Measurements from ENCODE around the gene ARHGDIB. TPM values are rescaled to one million over a fixed set of nuclear protein-coding genes. Genes with fewer than 3 reads are reported as not detected.

ARHGDIB gene
- total RNA-seq, 1 donor from 2014 or later: 228 TPM

DNA sequence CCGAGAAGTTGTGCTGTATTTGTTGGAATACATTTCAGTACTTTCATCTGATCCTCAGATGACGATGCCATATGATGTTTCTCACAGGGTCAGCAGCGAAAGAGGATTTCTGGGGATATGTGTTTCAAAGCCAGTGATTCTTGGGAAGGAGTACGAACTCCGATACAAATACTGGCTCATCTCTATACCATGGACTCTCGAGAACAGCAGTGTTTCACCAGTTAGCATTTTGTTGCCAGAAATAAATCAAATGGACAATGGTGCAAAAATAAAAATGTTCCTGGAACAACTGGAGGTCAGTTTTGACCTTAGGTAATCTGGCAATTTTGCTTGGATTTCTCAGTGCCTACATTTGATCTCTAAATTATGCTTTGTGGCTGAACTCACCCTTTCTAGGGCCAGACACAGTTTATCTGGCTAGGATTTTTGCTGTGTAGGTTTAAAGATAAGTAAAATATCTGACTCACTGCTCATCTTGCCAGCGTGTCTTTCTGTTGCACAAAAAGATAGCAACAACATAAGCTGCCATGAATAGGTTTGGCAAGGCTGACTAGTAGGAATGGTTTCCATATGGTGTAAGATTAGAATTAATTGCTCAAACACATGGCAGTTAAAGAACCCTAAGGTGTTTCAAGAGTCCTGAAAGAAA lies 64.8 kb downstream of the ARHGDIB start:
- no peaks in the 10 kb centered on the region for H3K4me1 ChIP-seq
- no peaks in the 10 kb centered on the region for H3K9me3 ChIP-seq
- H3K4me3 ChIP-seq: no peak overlapping the region
- intact Hi-C loops (cut with DNase I): no loop called here
- H3K27me3 ChIP-seq: no peaks in the 10 kb centered on the region
- ATAC-seq (no peak), DNase-seq (no peak)
- peak overlapping the region; percentile 15 for H3K27ac ChIP-seq
- H3K36me3 ChIP-seq: no peaks in the 10 kb centered on the region
- TF ChIP-seq, protein P1, sequence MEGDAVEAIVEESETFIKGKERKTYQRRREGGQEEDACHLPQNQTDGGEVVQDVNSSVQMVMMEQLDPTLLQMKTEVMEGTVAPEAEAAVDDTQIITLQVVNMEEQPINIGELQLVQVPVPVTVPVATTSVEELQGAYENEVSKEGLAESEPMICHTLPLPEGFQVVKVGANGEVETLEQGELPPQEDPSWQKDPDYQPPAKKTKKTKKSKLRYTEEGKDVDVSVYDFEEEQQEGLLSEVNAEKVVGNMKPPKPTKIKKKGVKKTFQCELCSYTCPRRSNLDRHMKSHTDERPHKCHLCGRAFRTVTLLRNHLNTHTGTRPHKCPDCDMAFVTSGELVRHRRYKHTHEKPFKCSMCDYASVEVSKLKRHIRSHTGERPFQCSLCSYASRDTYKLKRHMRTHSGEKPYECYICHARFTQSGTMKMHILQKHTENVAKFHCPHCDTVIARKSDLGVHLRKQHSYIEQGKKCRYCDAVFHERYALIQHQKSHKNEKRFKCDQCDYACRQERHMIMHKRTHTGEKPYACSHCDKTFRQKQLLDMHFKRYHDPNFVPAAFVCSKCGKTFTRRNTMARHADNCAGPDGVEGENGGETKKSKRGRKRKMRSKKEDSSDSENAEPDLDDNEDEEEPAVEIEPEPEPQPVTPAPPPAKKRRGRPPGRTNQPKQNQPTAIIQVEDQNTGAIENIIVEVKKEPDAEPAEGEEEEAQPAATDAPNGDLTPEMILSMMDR (IDR thresholded peaks at IDR 0.05): no peak

DNA sequence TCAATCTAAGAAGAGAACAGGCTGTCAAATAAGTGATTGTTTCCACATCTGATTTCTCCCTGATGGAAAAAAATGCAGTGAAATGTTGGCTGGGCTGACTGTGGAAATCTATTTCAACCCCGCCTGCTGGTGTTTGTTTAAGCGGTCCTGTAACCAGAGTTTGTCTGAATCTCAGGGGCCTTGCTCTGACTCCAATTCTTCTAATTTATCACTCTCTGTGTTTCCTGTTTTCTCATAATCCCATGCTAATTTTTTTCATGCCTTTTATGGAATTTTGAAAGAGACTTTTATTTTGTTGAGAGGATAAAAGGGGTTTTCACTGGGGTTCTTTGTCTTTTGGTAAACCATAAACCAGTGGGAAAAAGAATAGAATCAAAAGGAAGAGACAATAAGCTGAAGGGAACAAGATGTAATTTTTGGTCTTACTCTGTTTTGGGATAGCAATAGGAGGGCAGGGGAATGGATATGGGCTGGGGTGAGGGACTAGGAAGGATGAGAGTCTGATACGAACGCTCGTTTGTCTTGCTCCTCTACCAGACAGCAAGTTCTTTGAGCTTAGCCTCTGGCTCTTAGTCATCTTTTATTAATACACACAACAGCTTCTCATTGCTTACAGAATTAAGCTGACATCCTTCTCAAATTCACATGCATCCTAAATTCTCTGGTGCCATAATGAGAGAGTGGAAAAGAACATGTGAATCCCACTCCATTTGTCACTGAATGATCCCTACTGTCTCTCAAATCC lies 67.7 kb downstream of the ARHGDIB start:
- intact Hi-C loops (cut with DNase I): no loop called here
- Histone ChIP-seq H3K36me3 (no peaks in the 10 kb centered on the region), H3K4me1 (no peaks in the 10 kb centered on the region), H3K9me3 (no peaks in the 10 kb centered on the region), H3K27ac (peak overlapping the region; percentile 74), H3K4me3 (no peak overlapping the region), H3K27me3 (no peaks in the 10 kb centered on the region)
- ATAC-seq (no peak), DNase-seq (no peak)
- TF ChIP-seq, protein P1 (IDR thresholded peaks at IDR 0.05): no peak

DNA sequence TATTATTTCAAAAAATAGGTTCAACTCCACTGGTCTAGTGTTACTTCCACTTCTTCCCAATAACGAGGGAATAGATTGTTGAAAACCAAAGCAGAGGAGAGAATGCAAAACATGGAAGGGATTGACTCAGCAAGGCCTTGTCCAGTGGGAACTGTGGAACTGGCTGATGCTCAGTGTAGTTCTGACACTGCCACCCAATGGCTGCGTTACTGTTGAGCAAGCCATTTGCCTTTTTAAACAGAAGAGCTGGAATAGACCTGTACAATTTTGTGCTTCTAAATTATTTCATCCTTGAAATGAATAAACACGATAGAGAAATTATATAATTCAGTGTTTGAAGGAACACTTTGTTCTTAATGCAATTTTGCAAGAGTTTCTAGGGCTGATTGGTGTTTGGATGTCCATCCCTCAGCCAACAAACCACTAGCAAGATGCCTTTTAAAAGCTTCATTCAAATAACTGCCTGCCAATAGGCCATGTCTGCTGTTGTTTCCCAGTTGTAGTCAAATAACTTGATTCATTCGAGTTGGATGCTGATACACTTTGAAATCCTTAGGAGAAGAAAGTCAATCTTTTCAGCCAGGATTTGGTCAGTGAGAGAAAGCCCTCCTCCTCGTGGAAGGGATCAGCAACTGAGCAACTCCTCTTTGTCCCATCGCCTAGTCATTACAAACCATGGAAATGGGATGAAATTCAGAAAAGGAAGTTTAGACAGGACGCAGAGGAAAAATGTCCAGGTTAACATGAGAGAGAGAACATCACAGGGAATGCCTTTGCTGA lies 68.5 kb downstream of the ARHGDIB start:
- no peak overlapping the region for H3K4me3 ChIP-seq
- ATAC-seq: peak; percentile 79
- H3K27ac ChIP-seq: peak overlapping the region; percentile 74
- DNase-seq: no peak
- intact Hi-C loops (cut with DNase I): no loop called here
- no peaks in the 10 kb centered on the region for H3K27me3 ChIP-seq
- H3K4me1 ChIP-seq: no peaks in the 10 kb centered on the region
- TF ChIP-seq, protein P1 (IDR thresholded peaks at IDR 0.05): peak; percentile 20
- no peaks in the 10 kb centered on the region for H3K9me3 ChIP-seq
- H3K36me3 ChIP-seq: no peaks in the 10 kb centered on the region

Other genes starting within 250 kb of the ARHGDIB start
- 49.3 TPM for gene WBP11, start 158.1 kb downstream of the ARHGDIB start, total RNA-seq
- 0.17 TPM for gene C12orf60, start 157.9 kb downstream of the ARHGDIB start, total RNA-seq
- gene SMCO3, start 147.4 kb downstream of the ARHGDIB start, total RNA-seq: 1.9 TPM
- gene ART4, start 118.1 kb downstream of the ARHGDIB start, total RNA-seq: 5.7 TPM
- 472 TPM for gene MGP, start 75.7 kb downstream of the ARHGDIB start, total RNA-seq
- gene ERP27, start 23.1 kb downstream of the ARHGDIB start, total RNA-seq: 9.7 TPM
- gene PDE6H, start 11.4 kb upstream of the ARHGDIB start, total RNA-seq: not detected

Data from upper lobe of right lung (tissue), 1 donor.